Stimulated activated CD8-positive, alpha-beta memory T cell treated with anti-CD3 and anti-CD28 coated beads, Interleukin-7, amount 100 ng/mL, for 24 hours (primary cell): ENCODE data around the gene GHR.
"Not testable (repeated sequence)": the region's sequence is repeated elsewhere in the genome, so short reads cannot be mapped to it uniquely, and the experiment has no call there.

ENCODE experiments used
- DNase-seq: peaks from one replicate; pipeline ENCODE4 v3.0.0-alpha.2; 2020; ENCODE audit warnings: low read depth

The GHR gene

DNA sequence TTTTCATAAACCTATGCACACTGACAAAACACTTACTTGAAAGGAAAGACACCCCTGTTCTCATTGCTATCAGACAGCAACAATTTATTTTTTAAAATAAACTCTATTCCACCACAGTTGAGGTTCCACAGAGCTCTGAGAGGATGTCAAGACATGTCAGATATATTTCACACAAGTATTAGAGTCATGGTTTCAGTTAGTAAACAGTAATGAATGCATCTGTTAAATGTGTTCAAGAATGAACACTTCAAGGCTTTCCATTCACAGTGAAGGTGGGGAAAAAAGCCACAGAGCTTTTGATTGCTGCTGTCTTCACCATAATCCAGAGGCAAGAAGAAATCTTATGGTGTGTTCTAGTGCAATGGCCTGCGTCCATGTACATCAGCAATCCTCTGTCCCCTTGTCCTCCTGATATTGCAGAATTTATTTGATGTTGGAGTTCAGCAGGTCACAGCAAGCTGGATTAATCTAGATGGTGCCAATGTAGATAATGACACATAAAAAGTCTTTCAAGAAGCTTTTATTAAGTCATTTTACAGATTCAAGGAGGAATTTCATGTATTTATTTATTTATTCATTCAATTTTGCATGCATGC is 146.8 kb downstream of the GHR start:
- no peak for DNase-seq

- DNase-seq: no peak
Measured at GRCh38 chr5:42570966-42571960, 148.0 kb downstream of the GHR start.

DNA sequence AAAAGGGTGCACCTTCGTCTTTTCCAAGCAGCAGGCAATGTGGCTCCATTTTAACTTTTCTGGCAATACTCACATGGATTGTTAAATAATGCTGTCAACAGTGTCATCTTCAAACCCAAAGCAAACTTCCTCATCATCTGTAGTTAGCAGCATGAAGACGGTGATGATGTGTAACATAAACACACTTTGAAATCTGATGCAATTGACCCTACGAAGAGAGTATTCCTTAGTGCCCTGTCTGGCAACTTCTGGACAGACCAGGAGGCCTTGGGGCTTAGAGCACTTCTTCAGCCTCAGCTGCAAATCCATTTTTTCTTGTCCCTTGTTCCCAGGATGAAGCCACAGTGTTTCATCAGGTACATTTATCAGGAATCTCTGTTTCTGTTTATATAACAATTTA is 149.1 kb downstream of the GHR start:
- DNase-seq: no peak

- no peak for DNase-seq
Measured at GRCh38 chr5:42573386-42573785, 150.1 kb downstream of the GHR start.

DNA sequence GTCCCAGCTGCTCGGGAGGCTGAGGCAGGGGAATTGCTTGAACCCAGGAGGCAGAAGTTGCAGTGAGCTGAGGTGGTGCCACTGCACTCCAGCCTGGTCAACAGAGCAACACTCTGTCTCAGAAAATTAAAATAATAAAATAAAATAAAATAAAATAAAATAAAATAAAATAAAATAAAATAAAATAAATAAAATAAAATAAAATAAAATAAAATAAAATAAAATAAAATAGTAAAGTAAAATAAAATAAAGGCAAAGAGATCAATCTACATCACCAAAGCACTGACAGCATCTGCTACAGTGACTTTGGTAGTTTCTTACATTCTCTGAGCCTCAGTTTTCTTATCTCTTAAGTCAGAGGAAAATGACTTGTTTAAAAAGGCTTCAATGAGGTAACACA is 152.7 kb downstream of the GHR start:
- DNase-seq: not testable (repeated sequence)

DNA sequence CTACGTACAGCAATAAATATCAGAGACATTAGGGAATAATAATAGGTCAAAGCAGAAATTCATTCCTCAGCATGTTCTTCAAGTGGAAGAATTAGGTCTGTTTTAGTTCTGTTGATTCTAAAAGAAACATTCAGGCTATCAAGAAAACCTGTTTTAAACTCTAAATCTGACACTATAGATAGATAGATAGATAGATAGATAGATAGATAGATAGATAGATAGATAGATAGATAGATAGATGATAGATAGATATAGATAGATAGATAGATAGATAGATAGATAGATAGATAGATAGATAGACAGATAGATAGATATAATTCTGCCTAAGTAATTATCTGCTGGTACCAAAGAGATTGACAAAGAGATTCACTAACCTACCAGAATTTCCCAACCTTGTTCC is 155.7 kb downstream of the GHR start:
- DNase-seq: not testable (repeated sequence)

- no peak for DNase-seq
Measured at GRCh38 chr5:42579320-42579719, 156.1 kb downstream of the GHR start.

- DNase-seq: no peak
Measured at GRCh38 chr5:42581845-42582244, 158.6 kb downstream of the GHR start.

DNA sequence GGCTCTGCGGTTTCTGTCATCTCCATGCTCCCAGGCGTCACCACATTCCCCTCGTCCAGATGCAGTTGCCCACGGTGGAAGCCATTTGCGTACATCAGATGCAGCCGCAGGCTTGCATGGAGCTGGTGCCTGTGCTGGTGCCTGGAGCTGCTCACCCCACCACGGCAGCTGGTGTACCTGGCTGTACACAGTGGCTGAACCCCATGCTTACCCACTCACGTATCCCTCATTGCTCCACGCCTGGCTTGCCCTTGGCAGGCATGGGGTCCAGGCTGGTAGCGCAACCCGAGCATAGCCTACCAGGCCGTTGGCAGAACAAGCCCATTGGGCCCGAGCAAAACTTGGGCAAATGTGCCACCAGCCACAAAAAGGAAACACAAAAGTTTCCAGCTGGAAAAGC is 159.5 kb downstream of the GHR start:
- no peak for DNase-seq

- no peak for DNase-seq
Measured at GRCh38 chr5:42583322-42583721, 160.1 kb downstream of the GHR start.

GRCh38 chr5:42586625-42587024 is 163.4 kb downstream of the GHR start:
- no peak for DNase-seq

- no peak for DNase-seq
Measured at GRCh38 chr5:42587096-42587723, 164.0 kb downstream of the GHR start.

- DNase-seq: no peak
Measured at GRCh38 chr5:42590566-42590965, 167.3 kb downstream of the GHR start.

- DNase-seq: no peak
Measured at GRCh38 chr5:42591015-42591414, 167.8 kb downstream of the GHR start.

DNA sequence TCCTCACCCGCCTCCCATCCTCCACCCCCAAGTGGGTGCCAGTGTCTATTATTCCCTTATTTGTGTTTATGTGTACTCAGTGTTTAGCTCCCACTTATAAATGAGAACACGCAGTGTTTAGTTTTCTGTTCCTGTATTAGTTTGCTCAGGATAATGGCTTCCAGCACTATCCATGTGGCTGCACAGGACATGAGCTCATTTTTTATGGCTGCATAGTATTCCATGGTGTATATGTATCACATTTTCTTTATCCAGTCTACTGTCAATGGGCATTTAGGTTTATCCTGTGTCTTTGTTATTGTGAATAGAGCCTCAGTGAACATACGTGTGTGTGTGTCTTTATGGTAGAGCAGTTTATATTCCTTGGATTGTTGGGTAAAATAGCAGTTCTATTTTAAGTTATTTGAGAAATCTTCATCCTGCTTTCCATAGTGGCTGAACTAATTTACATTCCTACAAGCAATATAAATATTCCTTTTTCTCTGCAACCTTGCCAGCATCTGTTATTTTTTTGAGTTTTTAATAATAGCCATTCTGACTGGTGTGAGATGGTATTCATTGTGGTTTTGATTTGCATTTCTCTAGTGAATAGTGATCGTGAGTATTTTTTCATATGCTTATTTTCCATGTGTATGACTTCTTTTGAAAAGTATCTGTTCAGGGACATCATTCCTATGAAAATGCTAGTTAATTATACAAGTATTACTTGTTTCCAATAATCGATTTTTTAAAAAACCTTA is 169.3 kb downstream of the GHR start:
- no peak for DNase-seq

- DNase-seq: no peak
Measured at GRCh38 chr5:42593591-42593990, 170.4 kb downstream of the GHR start.

- DNase-seq: no peak
Measured at GRCh38 chr5:42595597-42595996, 172.4 kb downstream of the GHR start.

DNA sequence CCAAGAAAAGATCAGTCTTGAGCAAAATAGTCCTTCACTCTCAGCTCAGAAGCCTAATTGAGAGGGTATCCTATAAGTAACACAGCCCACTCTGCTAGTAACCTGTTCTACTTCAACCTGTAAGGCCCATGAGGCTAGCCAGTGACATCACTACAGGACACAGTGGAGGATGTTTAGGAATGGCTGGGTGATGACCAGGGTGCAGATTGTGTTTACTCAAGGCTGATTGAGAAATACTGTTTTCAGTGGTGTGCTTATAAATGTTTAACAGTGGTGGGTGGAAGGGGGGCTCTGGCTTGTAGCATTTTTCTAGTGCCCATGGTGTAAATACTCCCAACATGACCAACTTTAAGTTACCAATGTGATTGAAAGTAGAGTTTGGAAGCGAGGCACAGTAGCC is 173.6 kb downstream of the GHR start:
- DNase-seq: no peak

- no peak for DNase-seq
Measured at GRCh38 chr5:42597318-42597937, 174.2 kb downstream of the GHR start.

DNA sequence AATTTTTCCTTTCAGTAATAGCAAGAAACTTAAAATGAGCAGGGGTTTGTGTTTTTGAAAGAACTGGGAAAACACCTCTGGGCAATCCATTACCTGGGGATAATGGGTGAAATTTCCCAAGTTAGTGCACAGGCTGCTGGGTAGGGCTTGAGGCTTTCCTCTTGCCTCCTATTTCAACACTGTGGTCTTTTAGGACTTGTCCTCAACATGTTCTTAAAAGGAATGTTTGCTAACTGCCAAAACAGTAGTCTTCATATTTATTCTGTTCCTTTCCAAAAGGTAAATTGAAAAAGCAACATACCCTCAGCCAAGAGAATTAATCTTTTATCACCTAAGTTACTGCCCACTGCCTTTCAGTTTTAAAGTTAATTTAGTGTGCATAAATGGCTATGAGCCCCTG is 175.1 kb downstream of the GHR start:
- no peak for DNase-seq

DNA sequence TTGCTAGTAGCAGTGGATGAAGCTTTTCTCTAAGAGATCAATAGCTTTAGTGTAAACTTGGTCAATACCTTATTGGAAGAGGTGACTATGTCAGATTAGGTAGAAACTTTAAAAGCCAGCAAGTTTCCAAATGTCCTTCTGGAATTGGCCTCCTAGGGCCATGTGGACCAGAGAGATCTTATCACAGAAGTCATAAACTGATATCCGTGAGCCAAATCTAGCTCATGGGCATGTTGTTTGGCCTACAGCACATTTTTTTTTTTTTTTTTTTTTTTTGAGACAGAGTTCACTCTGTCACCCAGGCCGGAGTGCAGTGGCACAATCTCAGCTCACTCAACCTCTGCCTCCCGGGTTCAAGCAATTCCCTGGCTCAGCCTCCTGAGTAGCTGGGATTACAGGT is 175.9 kb downstream of the GHR start:
- DNase-seq: no peak

DNA sequence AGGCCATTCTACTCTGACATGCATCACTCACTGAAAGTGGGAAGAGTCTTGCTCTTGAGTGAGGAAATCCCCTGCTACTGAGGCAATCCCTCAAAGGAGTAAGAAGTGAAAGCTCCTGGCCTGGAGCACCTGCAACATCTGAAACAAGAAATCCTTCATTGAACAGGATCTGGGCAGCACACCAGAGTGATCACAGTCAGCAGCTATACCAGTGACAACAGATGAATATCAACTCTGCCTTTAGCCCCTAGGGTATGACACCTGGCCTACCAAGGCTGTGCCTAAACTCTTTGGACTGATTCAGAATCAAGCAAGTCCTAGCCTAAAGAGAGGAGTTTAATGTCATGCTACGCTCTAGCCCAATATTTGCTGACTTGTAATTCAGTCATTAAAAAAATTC is 177.2 kb downstream of the GHR start:
- no peak for DNase-seq
